ENCODE data around the gene RNF223. TPM values are rescaled to one million over a fixed set of nuclear protein-coding genes. Genes with fewer than 3 reads are reported as not detected.

Gene RNF223
- total RNA-seq, 1 experiment from 2014 or later: 6.3 TPM

DNA sequence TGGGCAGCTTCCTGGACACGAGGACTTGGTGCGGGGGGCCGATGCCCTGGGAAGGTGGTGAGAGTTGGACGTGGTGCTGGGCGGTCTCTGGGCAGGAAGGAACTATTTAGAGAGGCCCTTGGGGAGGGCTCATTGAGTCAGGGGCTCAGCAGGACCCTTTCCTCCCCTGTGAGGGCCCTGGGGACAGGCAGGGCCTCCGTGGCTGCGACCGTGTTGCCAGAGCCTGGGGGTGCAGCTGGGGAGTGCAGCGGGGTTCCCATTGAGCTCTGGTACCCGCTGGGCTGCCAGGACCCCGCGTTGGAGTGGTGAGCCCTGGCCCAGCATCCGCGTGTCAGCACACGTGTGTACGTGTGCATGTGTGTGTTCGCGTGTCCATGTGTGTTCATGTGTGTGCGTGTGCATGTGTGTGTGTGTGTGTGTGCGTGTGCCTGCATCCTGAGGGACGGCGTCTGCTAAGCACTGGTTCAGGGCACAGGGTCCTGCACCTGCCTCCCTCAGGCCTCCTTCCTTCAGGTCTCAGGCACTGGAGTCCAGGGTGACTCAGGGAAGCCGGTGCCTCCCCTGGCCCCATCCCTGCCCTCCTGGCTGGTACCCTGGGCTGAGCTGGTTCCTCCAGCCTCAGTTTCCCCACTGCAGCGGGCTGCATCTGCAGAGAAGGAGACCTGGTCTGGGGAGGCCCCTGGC lies 10.7 kb downstream of the RNF223 start:
- no peaks in the 10 kb centered on the region for H3K9me3 ChIP-seq (ENCODE audit: control insufficient read depth in 1 of 2, insufficient read depth in 1 of 2, low read depth in 1 of 2, low read length in 2 of 2)
- H3K9me2 ChIP-seq (ENCODE audit: insufficient read depth): no peaks in the 10 kb centered on the region
- peak; percentile 5 for ATAC-seq
- H3K4me3 ChIP-seq (replicated peaks in 1 of 2; ENCODE audit: low read depth in 1 of 2, low read length in 2 of 2): peak overlapping the region; percentile 38 to 57
- H3K27me3 ChIP-seq (ENCODE audit: insufficient read depth, low read length): no peaks in the 10 kb centered on the region
- no peak overlapping the region for H2AFZ ChIP-seq (ENCODE audit: low read depth, low read length, poor library complexity, severe bottlenecking)
- POLR2A ChIA-PET: interaction anchor here (0.7 to 1.6 kb wide), 7 partner anchors 11 to 80 kb away, joined by 3 to 11 read pairs (median 3); partner anchors contain the start of genes AGRN, ISG15 and RNF223
- H3K9ac ChIP-seq (ENCODE audit: low read length): peak overlapping the region; percentile 67
- no peaks in the 10 kb centered on the region for H3K36me3 ChIP-seq (ENCODE audit: control insufficient read depth in 1 of 2, insufficient read depth in 2 of 2, low read length in 2 of 2)
- DNase-seq (ENCODE audit: low read depth, low spot score): no peak
- no peak for TF ChIP-seq TCF7L2 (IDR thresholded peaks at IDR 0.05; ENCODE audit: borderline replicate concordance, extremely low read depth, insufficient read depth, insufficient read length)
- TF ChIP-seq, protein P1, sequence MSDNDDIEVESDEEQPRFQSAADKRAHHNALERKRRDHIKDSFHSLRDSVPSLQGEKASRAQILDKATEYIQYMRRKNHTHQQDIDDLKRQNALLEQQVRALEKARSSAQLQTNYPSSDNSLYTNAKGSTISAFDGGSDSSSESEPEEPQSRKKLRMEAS (IDR thresholded peaks at IDR 0.05): no peak
- no peak for TF ChIP-seq EZH2 (IDR thresholded peaks at IDR 0.05)
- TF ChIP-seq EGR1 (IDR thresholded peaks at IDR 0.05; ENCODE audit: low read depth): no peak
- no peak for TF ChIP-seq FOSL1 (IDR thresholded peaks at IDR 0.05; ENCODE audit: low read depth)
- TF ChIP-seq SIN3A (IDR thresholded peaks at IDR 0.05; ENCODE audit: low read depth): no peak
- TF ChIP-seq SP1 (IDR thresholded peaks at IDR 0.05; ENCODE audit: low read depth): no peak
- TF ChIP-seq POLR2AphosphoS5 (IDR thresholded peaks at IDR 0.05; ENCODE audit: low read depth, low read length): no peak
- no peak for TF ChIP-seq EZH2phosphoT487 (IDR thresholded peaks at IDR 0.05; ENCODE audit: borderline replicate concordance)
- TF ChIP-seq RAD21 (IDR thresholded peaks at IDR 0.05; ENCODE audit: low read depth): no peak
- TF ChIP-seq, protein P2, sequence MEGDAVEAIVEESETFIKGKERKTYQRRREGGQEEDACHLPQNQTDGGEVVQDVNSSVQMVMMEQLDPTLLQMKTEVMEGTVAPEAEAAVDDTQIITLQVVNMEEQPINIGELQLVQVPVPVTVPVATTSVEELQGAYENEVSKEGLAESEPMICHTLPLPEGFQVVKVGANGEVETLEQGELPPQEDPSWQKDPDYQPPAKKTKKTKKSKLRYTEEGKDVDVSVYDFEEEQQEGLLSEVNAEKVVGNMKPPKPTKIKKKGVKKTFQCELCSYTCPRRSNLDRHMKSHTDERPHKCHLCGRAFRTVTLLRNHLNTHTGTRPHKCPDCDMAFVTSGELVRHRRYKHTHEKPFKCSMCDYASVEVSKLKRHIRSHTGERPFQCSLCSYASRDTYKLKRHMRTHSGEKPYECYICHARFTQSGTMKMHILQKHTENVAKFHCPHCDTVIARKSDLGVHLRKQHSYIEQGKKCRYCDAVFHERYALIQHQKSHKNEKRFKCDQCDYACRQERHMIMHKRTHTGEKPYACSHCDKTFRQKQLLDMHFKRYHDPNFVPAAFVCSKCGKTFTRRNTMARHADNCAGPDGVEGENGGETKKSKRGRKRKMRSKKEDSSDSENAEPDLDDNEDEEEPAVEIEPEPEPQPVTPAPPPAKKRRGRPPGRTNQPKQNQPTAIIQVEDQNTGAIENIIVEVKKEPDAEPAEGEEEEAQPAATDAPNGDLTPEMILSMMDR (IDR thresholded peaks at IDR 0.05 in 2 of 3, conservative IDR thresholded peaks at IDR 0.05 in 1 of 3; ENCODE audit: borderline replicate concordance in 1 of 3, insufficient read depth in 1 of 3, low read depth in 2 of 3, low read length in 2 of 3): no peak
- TF ChIP-seq, protein P3, sequence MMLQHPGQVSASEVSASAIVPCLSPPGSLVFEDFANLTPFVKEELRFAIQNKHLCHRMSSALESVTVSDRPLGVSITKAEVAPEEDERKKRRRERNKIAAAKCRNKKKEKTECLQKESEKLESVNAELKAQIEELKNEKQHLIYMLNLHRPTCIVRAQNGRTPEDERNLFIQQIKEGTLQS (IDR thresholded peaks at IDR 0.05): no peak
- TF ChIP-seq CBX3 (IDR thresholded peaks at IDR 0.05; ENCODE audit: low read depth): no peak
- no peak for TF ChIP-seq SRF (IDR thresholded peaks at IDR 0.05; ENCODE audit: low read depth)
- RAD21 ChIA-PET (ENCODE audit: low non-redundant PET in 1 of 2, low total read pairs in 2 of 2, uncharacterized antibody in 2 of 2, unreplicated experiment in 2 of 2): interaction anchor here in 1 of 2 experiments (1.2 kb wide), 1 partner anchor 79 kb away, joined by 4 read pairs; no protein-coding TSS in a partner anchor
- CTCF ChIA-PET: interaction anchor here (0.8 to 2.3 kb wide), 9 partner anchors 10 to 229 kb away, joined by 3 to 18 read pairs (median 5); partner anchors contain the start of genes AGRN, HES4 and ISG15
- intact Hi-C loops (cut with micrococcal nuclease): loop anchor here (5.0 kb wide), 2 partner anchors 46 to 81 kb away; partner anchors contain the start of gene PERM1
- H3K4me1 ChIP-seq (ENCODE audit: control insufficient read depth in 1 of 2, insufficient read depth in 2 of 2, low read length in 2 of 2): peaks cover 32 to 72% of the 10 kb centered on the region in 2 experiments
- H3K79me2 ChIP-seq (ENCODE audit: insufficient read depth, low read length): no peaks in the 10 kb centered on the region
- H3K4me2 ChIP-seq (ENCODE audit: low read length): peak overlapping the region; percentile 98
- H3K27ac ChIP-seq (ENCODE audit: low read depth, low read length): peak overlapping the region; percentile 82
- H4K20me1 ChIP-seq (ENCODE audit: insufficient read depth): no peaks in the 10 kb centered on the region
- no TSS peak for BruUV-seq (replicated peaks)
